Femur (tissue), 1 donor: ENCODE results near the gene ATXN7L1.
A peak's percentile ranks its signal among the peaks of the same experiment; 100 is the strongest.

Experiments
- DNase-seq: peaks from one replicate; pipeline ENCODE4 v3.0.0-alpha.2; 2017

The ATXN7L1 gene

GRCh38 chr7:105638902-105639495 lies 237.4 kb downstream of the ATXN7L1 start:
- DNase-seq: no peak

DNA sequence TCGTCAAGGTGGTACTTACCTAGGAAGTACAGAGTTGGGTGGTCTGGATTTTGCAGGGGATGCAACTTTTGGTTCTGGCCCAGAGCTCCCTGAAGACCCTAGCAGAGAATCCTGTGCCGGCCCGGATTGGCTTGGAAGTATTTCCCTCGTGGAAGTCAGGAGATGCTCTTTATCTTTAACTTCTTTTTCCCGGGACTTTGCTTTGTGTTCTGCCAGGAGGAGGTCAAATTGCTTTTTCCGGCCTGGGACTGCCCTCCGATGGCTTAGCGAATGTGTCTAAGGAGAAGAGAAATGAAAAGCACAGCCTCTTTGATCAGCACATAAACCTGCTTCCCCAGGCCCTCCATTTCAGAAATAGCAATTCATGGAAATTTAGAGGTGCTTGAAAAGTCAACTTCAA lies 238.1 kb downstream of the ATXN7L1 start:
- no peak for DNase-seq

DNA sequence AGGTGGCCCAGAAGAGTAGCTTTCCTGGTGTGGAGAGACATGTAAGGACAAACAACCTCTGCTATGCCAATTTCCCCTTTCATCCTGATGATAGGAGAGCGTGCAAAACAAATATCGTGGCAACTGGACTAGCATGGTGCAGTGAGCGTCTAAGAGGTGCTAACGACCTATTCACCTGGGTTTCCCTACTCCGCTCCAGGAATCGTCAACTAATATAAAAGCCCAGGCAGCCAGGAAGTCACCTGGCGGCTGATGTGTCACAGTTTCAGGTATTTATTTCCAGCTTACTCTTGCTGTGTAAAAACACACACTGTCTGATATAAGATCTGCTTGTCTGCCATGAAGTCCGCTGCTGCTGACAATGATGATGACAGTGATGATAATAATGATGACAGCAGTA lies 238.6 kb downstream of the ATXN7L1 start:
- no peak for DNase-seq

- DNase-seq: no peak
These were observed 239.4 kb downstream of the ATXN7L1 start for GRCh38 chr7:105636982-105637381.

- DNase-seq: no peak
These were observed 241.2 kb downstream of the ATXN7L1 start for GRCh38 chr7:105635197-105635596.

- DNase-seq: no peak
These were observed 250.4 kb downstream of the ATXN7L1 start for GRCh38 chr7:105625986-105626385.

DNA sequence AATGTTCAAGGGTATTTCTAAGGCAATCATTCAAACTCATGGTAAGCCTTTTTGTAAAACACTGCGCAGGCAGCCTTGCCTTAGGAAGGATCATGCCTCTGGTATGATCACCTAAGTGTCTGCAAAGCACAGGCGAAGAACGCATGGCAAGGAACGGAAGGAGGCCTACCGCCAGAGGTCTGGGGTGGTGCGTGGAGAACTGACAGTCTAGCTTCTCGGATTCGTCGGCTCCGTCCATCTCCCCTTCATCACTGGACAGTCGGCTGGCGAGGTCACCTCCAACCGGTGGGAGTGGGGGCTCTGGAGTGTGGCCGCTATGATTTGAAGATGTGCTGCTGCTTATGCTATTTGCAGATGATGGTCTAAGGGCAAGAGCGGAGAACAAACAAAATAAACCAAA lies 252.5 kb downstream of the ATXN7L1 start:
- no peak for DNase-seq

DNA sequence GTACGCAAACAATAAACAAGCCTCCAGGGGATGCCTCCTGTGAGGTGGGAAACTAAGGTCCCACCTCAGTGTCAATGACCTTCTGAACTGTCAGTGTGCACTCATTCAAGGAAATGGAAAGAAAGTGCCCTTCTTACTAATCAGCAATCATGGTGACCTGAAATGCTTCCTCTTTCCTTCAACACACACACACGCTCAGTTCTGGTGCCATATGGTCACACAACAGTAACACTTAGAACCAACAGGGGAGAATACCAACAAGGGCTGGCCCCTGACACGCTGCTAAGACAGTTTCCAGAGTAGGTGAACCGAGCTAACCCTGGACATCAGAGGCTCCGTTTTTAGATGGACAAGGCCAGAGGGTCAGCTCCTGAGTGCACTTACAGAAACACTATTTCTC lies 253.0 kb downstream of the ATXN7L1 start:
- DNase-seq: no peak

DNA sequence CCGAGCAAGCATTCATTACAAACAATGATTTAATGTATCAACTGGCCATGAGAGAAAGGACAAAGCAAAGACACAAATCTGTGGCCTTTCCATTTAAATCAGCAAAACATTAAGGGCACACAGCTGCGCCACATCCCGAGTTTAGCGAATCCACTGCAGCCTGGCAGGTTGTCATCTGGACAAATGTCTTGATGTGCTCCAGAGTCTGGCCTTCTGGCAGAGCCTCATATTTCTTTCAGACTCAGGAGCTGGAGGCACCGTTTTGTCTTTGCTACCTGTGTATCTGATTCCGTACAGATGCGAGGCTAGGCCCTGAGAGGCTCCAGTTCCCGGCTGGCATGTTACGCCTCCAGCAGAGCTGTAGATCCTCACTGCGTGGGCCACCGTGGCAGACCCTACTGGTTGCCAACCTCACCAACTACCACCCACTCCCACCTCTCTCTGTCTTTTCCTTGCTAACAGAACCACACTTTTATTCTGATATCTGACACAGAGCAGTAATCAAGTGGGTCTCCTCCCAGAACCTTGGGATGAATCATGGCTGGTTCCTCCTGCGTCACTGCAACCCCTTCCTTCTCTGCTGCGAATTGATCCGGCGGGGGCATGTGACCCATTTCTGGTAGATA lies 254.2 kb downstream of the ATXN7L1 start:
- no peak for DNase-seq

DNA sequence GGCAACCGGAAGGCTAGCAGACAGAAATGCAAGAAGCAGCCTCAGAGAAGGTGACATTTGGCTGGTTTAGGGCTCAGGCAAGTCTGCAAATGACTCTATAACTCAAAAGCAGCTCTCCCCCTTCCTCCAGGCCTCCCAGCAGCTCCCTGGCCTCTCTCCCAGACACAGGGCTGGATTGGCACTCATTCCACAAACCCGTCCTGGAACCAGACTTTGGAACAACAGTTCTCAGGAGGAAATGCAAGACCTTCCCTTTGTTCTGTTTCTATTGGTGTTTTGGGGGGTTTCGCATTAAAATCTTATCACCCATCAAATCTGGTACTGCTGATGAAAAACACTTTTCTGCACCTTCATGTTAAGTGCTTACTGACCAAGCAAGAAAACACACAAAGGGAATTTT lies 254.8 kb downstream of the ATXN7L1 start:
- DNase-seq: peak; percentile 87

GRCh38 chr7:105621176-105621575 lies 255.2 kb downstream of the ATXN7L1 start:
- DNase-seq: no peak

DNA sequence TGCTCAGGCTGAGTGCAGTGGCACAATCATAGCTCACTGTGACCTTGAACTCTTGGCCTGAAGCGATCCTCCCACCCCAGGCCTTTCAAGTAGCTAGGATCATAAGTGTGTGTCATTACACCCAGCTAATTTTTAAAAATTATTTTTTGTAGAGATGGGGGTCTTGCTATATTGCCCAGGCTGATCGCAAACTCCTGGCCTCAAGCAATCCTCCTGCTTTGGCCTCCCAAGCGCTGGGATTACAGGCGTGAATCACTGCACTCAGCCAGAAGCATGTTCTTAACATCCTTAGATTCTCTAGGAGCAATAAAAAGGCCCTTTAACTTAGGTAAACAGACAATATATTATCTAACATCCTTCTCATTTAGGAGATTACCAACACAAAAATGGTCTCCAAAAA lies 256.8 kb downstream of the ATXN7L1 start:
- no peak for DNase-seq

DNA sequence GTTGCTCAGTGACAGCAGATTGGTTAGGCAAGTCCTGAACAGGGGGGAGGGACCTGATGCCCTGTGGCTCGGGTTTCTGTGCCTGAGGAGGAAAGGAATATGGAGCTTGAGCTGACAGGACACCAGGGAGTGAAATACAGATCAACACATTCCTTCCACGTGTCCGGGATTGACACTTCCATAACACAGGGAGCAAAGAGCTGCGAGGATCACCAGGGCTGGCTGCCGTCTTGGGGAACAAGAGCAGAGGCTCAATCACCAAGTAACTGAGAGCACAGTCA lies 258.4 kb downstream of the ATXN7L1 start:
- DNase-seq: no peak

DNA sequence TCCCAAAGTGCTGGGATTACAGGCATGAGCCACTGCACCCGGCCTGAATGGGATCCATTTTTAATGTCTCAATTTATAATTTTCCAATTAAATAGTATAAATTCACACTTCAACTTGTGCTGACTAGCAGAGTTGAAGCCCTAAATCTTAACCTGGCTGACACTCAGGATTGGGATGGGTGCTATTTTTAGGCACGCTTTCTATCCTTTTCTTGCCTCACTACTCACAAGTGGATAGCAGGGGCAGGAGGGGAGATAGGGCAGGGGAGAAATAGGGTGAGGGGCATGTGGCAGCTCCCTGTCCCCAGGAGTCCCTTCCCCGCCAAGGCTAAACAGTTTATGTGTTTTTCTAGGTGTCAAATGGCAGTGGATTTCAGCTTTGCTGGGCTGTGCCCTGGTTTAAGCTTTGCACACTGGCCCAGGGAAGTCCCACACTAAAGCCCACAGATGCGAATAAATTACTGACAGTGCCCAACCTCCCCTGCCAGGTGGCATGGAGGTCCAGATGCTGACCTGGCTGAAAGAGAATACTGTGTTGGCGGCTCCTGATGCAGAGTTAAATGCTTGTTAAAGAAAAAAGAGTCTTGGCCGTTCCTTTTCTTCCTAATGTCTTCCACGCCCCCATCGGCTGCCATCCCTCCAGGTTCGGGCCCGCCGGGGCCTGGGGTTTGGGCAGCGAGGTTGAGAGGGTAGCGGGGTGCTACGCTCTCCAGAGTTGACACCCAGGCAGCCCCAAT lies 259.0 kb downstream of the ATXN7L1 start:
- no peak for DNase-seq

DNA sequence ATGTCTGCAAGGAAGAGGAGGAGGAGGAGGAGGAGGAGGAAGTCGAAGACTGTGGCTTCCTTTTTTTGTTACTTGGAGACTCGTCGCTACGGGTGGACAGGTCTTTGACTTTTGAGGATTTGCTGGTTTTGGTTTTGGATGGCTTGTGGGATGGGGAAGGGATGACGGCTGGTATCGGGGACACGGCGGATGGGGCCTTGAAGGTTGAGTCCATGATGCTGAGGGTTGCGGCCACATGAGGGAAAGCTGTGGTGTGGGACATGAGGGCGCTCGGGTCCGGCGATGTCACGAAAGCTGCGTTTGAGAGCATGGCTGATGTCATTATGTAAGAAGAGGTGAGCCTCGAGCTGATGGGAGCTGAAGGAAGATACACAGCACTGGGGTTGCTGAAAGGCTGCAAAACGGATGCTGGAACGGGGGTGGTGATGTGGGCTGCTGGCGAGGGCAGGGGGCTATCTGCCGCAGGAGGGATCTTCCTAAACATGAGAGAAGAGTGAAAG lies 262.0 kb downstream of the ATXN7L1 start:
- no peak for DNase-seq

GRCh38 chr7:105613611-105614330 lies 262.6 kb downstream of the ATXN7L1 start:
- DNase-seq: no peak

DNA sequence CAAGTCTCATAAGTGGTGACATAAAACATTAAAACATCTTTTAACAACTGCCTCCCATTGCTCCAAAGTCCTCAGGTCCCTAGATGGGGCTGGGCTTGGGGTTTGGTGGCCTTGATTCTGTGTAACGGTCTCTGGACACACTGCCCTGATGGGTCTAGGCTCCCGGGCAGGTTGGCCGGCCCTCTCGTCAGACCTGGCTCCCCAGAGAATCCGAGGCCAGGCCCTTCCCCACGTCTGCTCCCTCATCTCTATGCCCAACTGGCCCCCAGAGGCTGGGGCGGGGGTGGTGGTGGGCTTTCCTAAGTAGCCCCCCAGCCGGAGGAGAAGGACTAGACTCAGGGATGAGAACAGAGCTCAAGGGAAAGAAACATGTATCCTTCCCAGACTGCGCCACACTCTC lies 263.6 kb downstream of the ATXN7L1 start:
- DNase-seq: no peak

- no peak for DNase-seq
These were observed 264.3 kb downstream of the ATXN7L1 start for GRCh38 chr7:105611856-105612775.

- no peak for DNase-seq
These were observed 266.1 kb downstream of the ATXN7L1 start for GRCh38 chr7:105610165-105610930.

- no peak for DNase-seq
These were observed 273.8 kb downstream of the ATXN7L1 start for GRCh38 chr7:105602325-105603305.
